ENCODE data around the gene TUBAL3. TPM values are rescaled to one million over a fixed set of nuclear protein-coding genes. Genes with fewer than 3 reads are reported as not detected.

The TUBAL3 gene
- total and polyA plus RNA-seq, 9 of the 15 experiments (the other 6 are each of a cell fraction or from before 2014, with no cell fraction given), result 5.5 to 10.1 (median 6.9) TPM

DNA sequence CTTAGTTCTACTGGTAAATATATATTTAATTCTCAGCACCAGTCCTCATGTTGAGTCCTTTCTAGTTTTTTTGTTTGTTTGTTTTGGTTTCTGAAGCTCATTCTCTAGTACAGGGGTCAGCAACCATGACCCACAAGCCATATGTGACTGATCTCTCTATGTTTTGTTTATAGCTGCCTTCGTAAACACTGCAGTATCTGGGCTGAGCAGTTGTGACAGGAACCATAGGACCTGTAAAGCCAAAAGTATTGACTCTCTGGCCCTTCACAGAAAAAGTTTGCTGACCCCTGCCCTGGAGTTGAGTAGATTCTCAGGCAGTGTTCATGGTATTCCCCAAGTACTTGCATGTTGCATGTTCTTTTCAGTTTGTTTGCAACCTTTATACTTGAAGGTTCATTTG lies 28.6 kb upstream of the TUBAL3 start:
- 0 out of 2 replicates have a peak, but pooled peaks cover 3% of the 10 kb centered on the region for H4K20me1 ChIP-seq (replicated peaks; ENCODE audit: control insufficient read depth, insufficient read depth, low read length)
- H3K4me2 ChIP-seq (ENCODE audit: insufficient read depth, low read length), result no peak overlapping the region
- peaks cover 0 to 7% of the 10 kb centered on the region in 2 experiments; a peak in 2 of 5 replicates for H3K4me1 ChIP-seq (replicated peaks in 1 of 2; ENCODE audit: control insufficient read depth in 2 of 2, insufficient read depth in 2 of 2, low read length in 2 of 2)
- in situ Hi-C loops (cut with MboI) (no loop called here), intact Hi-C loops (cut with micrococcal nuclease) (loop anchor here (5.0 to 10.0 kb wide), 5 partner anchors 51 to 616 kb away; no protein-coding TSS in a partner anchor)
- no peak overlapping the region for H3K9ac ChIP-seq (ENCODE audit: insufficient read depth in 1 of 2, low read depth in 2 of 2, low read length in 2 of 2)
- no peaks in the 10 kb centered on the region for H3K27me3 ChIP-seq (ENCODE audit: control insufficient read depth in 2 of 2, insufficient read depth in 2 of 2, low read length in 2 of 2)
- no TSS peak for BruUV-seq (replicated peaks)
- no peak overlapping the region for H3K4me3 ChIP-seq
- DNase-seq (ENCODE audit: extremely low read depth in 1 of 4, low spot score in 3 of 4) (peak in 1 of 4 experiments; percentile 22), FAIRE-seq (peak; percentile 75), ATAC-seq (peak; percentile 87)
- H2AFZ ChIP-seq (ENCODE audit: low read depth, low read length), result no peak overlapping the region
- H3K9me1 ChIP-seq (ENCODE audit: control insufficient read depth, insufficient read depth, low read length), result no peaks in the 10 kb centered on the region
- H3K9me3 ChIP-seq (replicated peaks; ENCODE audit: control insufficient read depth, insufficient read depth, low read depth, low read length), result no peaks in the 10 kb centered on the region
- ChIA-PET POLR2A (interaction anchor here (1.5 to 2.2 kb wide), 3 partner anchors 9 to 13 kb away, joined by 3 to 11 read pairs (median 4); no protein-coding TSS in a partner anchor), CTCF (ENCODE audit: low intra/inter-chr PET ratio) (interaction anchor here (0.5 to 3.6 kb wide), 4 partner anchors 282 to 617 kb away, joined by 3 to 39 read pairs (median 17); no protein-coding TSS in a partner anchor)
- H3K79me2 ChIP-seq (ENCODE audit: control insufficient read depth, insufficient read depth, low read length), result peaks cover 63% of the 10 kb centered on the region
- WGBS (ENCODE audit: insufficient coverage, low coverage, missing lambda C conversion rate), result 14% methylated on average over 1 of the region's 1 CpG
- TF ChIP-seq, protein P1, sequence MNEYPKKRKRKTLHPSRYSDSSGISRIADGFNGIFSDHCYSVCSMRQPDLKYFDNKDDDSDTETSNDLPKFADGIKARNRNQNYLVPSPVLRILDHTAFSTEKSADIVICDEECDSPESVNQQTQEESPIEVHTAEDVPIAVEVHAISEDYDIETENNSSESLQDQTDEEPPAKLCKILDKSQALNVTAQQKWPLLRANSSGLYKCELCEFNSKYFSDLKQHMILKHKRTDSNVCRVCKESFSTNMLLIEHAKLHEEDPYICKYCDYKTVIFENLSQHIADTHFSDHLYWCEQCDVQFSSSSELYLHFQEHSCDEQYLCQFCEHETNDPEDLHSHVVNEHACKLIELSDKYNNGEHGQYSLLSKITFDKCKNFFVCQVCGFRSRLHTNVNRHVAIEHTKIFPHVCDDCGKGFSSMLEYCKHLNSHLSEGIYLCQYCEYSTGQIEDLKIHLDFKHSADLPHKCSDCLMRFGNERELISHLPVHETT (CRISPR knock-in tag; conservative IDR thresholded peaks at IDR 0.05 in 1 of 2, IDR thresholded peaks at IDR 0.05 in 1 of 2), result no peak
- TF ChIP-seq CBFA2T3 (IDR thresholded peaks at IDR 0.05) (peak; percentile 61; the same call in 1 of the 2 replicates), ARID1B (IDR thresholded peaks at IDR 0.05) (peak; percentile 59), NCOR1 (IDR thresholded peaks at IDR 0.05) (peak; percentile 31; the same call in 1 of the 2 replicates), FOXJ2 (tag; IDR thresholded peaks at IDR 0.05) (0 out of 2 replicates have a peak, but pooled peaks have one; percentile 58), DPF2 (IDR thresholded peaks at IDR 0.05) (peak; percentile 42; the same call in 1 of the 2 replicates), TEAD4 (IDR thresholded peaks at IDR 0.05; ENCODE audit: low read length) (peak; percentile 42; the same call in 1 of the 2 replicates), TEAD4 (CRISPR knock-in tag; IDR thresholded peaks at IDR 0.05; ENCODE audit: borderline replicate concordance) (no peak), ETV1 (tag; conservative IDR thresholded peaks at IDR 0.05; ENCODE audit: low read depth) (no peak), ZC3H11A (IDR thresholded peaks at IDR 0.05; ENCODE audit: low read depth, low read length) (no peak), TCF3 (CRISPR knock-in tag; IDR thresholded peaks at IDR 0.05) (peak; percentile 54; the same call in 1 of the 2 replicates), RFX1 (IDR thresholded peaks at IDR 0.05) (peak; percentile 25), TAL1 (IDR thresholded peaks at IDR 0.05) (peak; percentile 53; the same call in 1 of the 2 replicates)
- H3K27ac ChIP-seq (ENCODE audit: extremely low read depth, low read depth, low read length), result 0 out of 3 replicates have a peak overlapping the region, but pooled peaks have one; percentile 13
- H3K36me3 ChIP-seq (ENCODE audit: control insufficient read depth, insufficient read depth, low read length), result peaks cover 57% of the 10 kb centered on the region

All from K562 (cell line).